Mucosa of descending colon (tissue), 3 donors: ENCODE measurements around the gene MOB3B. TPM values are rescaled to one million over a fixed set of nuclear protein-coding genes. Genes with fewer than 3 reads are reported as not detected.

ENCODE experiments used
- ATAC-seq: fragments of 200-7000 bp; cut with Tn5 transposase; one replicate; pipeline ENCODE4 v1.9.1; 2020; ENCODE audit warnings: mild to moderate bottlenecking, moderate library complexity
- DNase-seq, 3 donors: peaks; one replicate each; pipeline ENCODE4 v3.0.0-alpha.2; 2020
- H3K36me3 ChIP-seq: fragments of 200-600 bp; one replicate; pipeline ENCODE4 v1.8.0; 2021; ENCODE audit warnings: low read depth, mild to moderate bottlenecking
- H3K4me1 ChIP-seq: fragments of 200-600 bp; one replicate; pipeline ENCODE4 v1.8.0; 2021; ENCODE audit warnings: low read depth, mild to moderate bottlenecking
- H3K4me3 ChIP-seq: fragments of 200-600 bp; one replicate; pipeline ENCODE4 v1.8.0; 2021; ENCODE audit warnings: mild to moderate bottlenecking
- H3K9me3 ChIP-seq: fragments of 200-600 bp; one replicate; pipeline ENCODE4 v1.8.0; 2021; ENCODE audit warnings: mild to moderate bottlenecking
- CTCF ChIP-seq: fragments of 200-600 bp; IDR thresholded peaks from one replicate; pipeline ENCODE4 v1.8.0; 2022; ENCODE audit warnings: antibody characterized with exemption, mild to moderate bottlenecking
- intact Hi-C, 2 donors: fragments of 100-400 bp; cut with DNase I in 1 of 2; cut with micrococcal nuclease in 1 of 2; formaldehyde crosslinking; loops; one replicate each; pipeline versions ENCODE4 v1.11.0 to v1.11.1; 2022; cut with DNase I, micrococcal nuclease
- total RNA-seq, 3 donors: library from RNA; stranded (reverse); fragmentation: NEBNext Ultra II Directional in 2 of 3; extraction: Animal tissue kit (Norgen Biotek cat#: 25700) in 2 of 3; gene quantifications; one replicate each; pipeline versions ENCODE4 v1.2.1 to v1.2.4, GENCODE V29; 2021 to 2023
- donor health status: DM: no; HTN: no; CAD: no; lungs with moderate emphysema.
- donor health status: DM: no; HTN: no; CAD: no.
- donor health status: DM: no; HTN: yes; CAD: no.

Gene MOB3B
- total RNA-seq, 3 donors from 2014 or later = 34.6 to 57.5 (median 41.7) TPM

GRCh38 chr9:27371382-27371781 lies 158.2 kb downstream of the MOB3B start:
- intact Hi-C loops = loop anchor here in 1 of 2 donors (2.0 kb wide), 1 partner anchor 73 kb away; no protein-coding TSS in a partner anchor
- peaks cover 45% of the 10 kb centered on the region for H3K4me1 ChIP-seq
- H3K9me3 ChIP-seq = no peaks in the 10 kb centered on the region
- no peaks in the 10 kb centered on the region for H3K36me3 ChIP-seq
- no peak for TF ChIP-seq CTCF
- ATAC-seq (peak; percentile 94), DNase-seq (peak in 2 of 3 donors; percentile 53 to 73)
- H3K4me3 ChIP-seq = no peak overlapping the region

- intact Hi-C loops = no loop called here
- DNase-seq = no peak
- ATAC-seq = no peak
- Histone ChIP-seq H3K4me3 (no peak overlapping the region), H3K36me3 (no peaks in the 10 kb centered on the region), H3K9me3 (no peaks in the 10 kb centered on the region), H3K4me1 (peaks cover 54% of the 10 kb centered on the region)
- no peak for TF ChIP-seq CTCF
Measured at GRCh38 chr9:27369591-27369990, 160.0 kb downstream of the MOB3B start.

GRCh38 chr9:27368316-27368985 lies 161.2 kb downstream of the MOB3B start:
- H3K36me3 ChIP-seq = no peaks in the 10 kb centered on the region
- H3K9me3 ChIP-seq = no peaks in the 10 kb centered on the region
- peaks cover 54% of the 10 kb centered on the region for H3K4me1 ChIP-seq
- no peak for TF ChIP-seq CTCF
- no peak for ATAC-seq
- no peak for DNase-seq
- intact Hi-C loops = no loop called here
- no peak overlapping the region for H3K4me3 ChIP-seq

- intact Hi-C loops = no loop called here
- Histone ChIP-seq H3K4me1 (peaks cover 53% of the 10 kb centered on the region), H3K9me3 (no peaks in the 10 kb centered on the region), H3K4me3 (no peak overlapping the region), H3K36me3 (no peaks in the 10 kb centered on the region)
- TF ChIP-seq CTCF = no peak
- no peak for ATAC-seq
- no peak for DNase-seq
Measured at GRCh38 chr9:27367921-27368315, 161.7 kb downstream of the MOB3B start.

- no peak for ATAC-seq
- DNase-seq = no peak
- H3K4me1 ChIP-seq = peaks cover 48% of the 10 kb centered on the region
- TF ChIP-seq CTCF = no peak
- intact Hi-C loops = no loop called here
- no peaks in the 10 kb centered on the region for H3K9me3 ChIP-seq
- H3K4me3 ChIP-seq = no peak overlapping the region
- no peaks in the 10 kb centered on the region for H3K36me3 ChIP-seq
Measured at GRCh38 chr9:27367175-27367798, 162.3 kb downstream of the MOB3B start.
